Stomach (tissue), 9 donors: Measurements from ENCODE around the gene TSKU. TPM values are rescaled to one million over a fixed set of nuclear protein-coding genes. Genes with fewer than 3 reads are reported as not detected.

Experiments
- DNase-seq, 2 donors: peaks; one replicate each; pipeline versions ENCODE4 v3.0.0 to v3.0.0-alpha.2; 2013 to 2019
- H3K27ac ChIP-seq, 5 donors: fragments of 200-600 bp in 4 of 5; sonication (generic) in 4 of 5; one replicate each; pipeline ENCODE4 v1.5.1; 2013 to 2019; ENCODE audit warnings: mild to moderate bottlenecking in 1 of 5, moderate library complexity in 1 of 5
- H3K27me3 ChIP-seq, 3 donors: fragments of 200-600 bp; sonication (generic); one replicate each; pipeline ENCODE4 v1.5.1; 2017 to 2019; ENCODE audit warnings: mixed run types in 1 of 3
- H3K36me3 ChIP-seq, 4 donors: fragments of 200-600 bp; sonication (generic); 1 replicate in 3 of 4; 2 replicates in 1 of 4; pipeline ENCODE4 v1.5.1; 2016 to 2019
- H3K4me1 ChIP-seq, 4 donors: fragments of 200-600 bp; sonication (generic); one replicate each; pipeline ENCODE4 v1.5.1; 2016 to 2019
- H3K4me3 ChIP-seq, 4 donors: fragments of 200-600 bp; sonication (generic) in 3 of 4; one replicate each; pipeline ENCODE4 v1.5.1; 2016 to 2019; ENCODE audit warnings: mild to moderate bottlenecking in 1 of 4
- H3K9me3 ChIP-seq, 4 donors: fragments of 200-600 bp; sonication (generic); one replicate each; pipeline ENCODE4 v1.5.1; 2016 to 2019
- EP300 ChIP-seq: sonication (generic); formaldehyde crosslinking; IDR thresholded peaks from one replicate; pipeline ENCODE4 v1.6.1; 2017; ENCODE audit warnings: antibody characterized with exemption
- POLR2A ChIP-seq, 4 donors: fragments of 450-650 bp; IDR thresholded peaks; one replicate each; pipeline ENCODE4 v1.6.1; 2016; ENCODE audit warnings: antibody characterized with exemption in 4 of 4, control low read depth in 2 of 4, mild to moderate bottlenecking in 1 of 4, moderate library complexity in 1 of 4
- POLR2AphosphoS5 ChIP-seq, 3 donors: sonication (generic); formaldehyde crosslinking; IDR thresholded peaks; one replicate each; pipeline ENCODE4 v1.6.1; 2016; ENCODE audit warnings: antibody characterized with exemption in 3 of 3
- WGBS, 5 donors: extraction: QIAGEN DNeasy Blood & Tissue Kit in 3 of 5; methylation state at CpG; one replicate each; pipeline versions ENCODE4 v1.1.5 to v1.1.7; 2013 to 2018; 5-methylcytosine and 5-hydroxymethylcytosine counted together
- intact Hi-C: fragments of 100-400 bp; cut with DNase I; formaldehyde crosslinking; loops from one replicate; pipeline ENCODE4 v1.15.1; 2023; ENCODE audit warnings: low total_unique reads
- polyA plus RNA-seq, 3 donors: library from polyadenylated mRNA; stranded (reverse); fragments of 200-250 nt; gene quantifications; one replicate each; pipeline ENCODE4 v1.2.3, GENCODE V29; 2013
- total RNA-seq, 5 donors: library from RNA; depleted of rRNA; stranded (reverse); fragments of >200 nt; gene quantifications; one replicate each; pipeline versions ENCODE4 v1.1.0 to v1.2.3, GENCODE V29; 2014 to 2016
- TF ChIP-seq, protein P1 (sequence below), 7 experiments: fragments of 450-650 bp in 4 of 7; fragments of 200-600 bp in 3 of 7; sonication (generic) in 3 of 7; IDR thresholded peaks; one replicate each; pipeline ENCODE4 v1.5.1; 2016 to 2019; ENCODE audit warnings: antibody characterized with exemption in 7 of 7, control low read depth in 2 of 7, mild to moderate bottlenecking in 1 of 7
- donor health status: healthy with polysubstance abuse.
- donor health status: Bipolar disorder and iron deficiency.
- donor health status: healthy.

The TSKU gene
- total and polyA plus RNA-seq, 8 donors = 11.1 to 114 (median 19.7) TPM

DNA sequence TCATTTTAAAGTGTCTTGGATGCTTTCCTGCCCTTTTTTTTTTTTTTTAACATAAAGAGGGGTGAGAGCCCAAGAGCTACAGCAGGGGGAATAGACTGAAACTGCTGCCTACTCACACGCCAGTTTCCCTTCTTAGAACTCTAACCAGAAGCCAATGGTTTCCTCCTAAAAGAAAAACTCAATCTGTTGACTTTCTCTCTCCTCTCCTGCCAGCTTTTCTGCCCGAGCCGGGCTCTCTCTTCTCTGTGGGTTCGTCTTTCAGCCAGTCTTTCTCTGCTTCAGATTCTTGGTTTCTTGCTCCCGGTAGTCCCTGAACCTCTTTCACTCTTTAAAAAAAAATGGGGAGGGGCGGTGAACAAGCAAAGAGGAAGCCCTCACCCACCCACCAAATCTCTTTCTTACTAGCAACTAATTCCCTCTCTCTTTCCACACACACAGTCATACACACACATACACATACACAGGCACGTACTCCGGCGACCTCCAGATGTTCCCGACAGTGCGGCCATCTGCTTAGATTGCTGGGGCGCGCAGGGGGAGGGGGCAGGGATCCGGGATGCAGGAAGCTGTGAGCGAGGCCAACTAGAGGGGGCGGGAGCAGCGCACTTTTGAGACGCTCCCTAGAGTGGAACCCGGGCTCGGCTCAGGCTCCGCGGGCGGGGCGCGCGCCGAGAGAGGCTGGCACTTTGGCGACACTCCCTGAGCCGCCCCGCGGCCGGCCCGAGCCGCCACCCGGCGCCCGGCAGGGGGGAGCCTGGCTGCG lies 444 bp upstream of the TSKU start:
- peaks cover 0 to 2% (median 2%) of the 10 kb centered on the region in 4 donors for H3K9me3 ChIP-seq
- H3K4me1 ChIP-seq = peaks cover 7 to 62% (median 55%) of the 10 kb centered on the region in 4 donors
- WGBS, 5 donors = 1 to 2% (median 1%) methylated on average over 14 to 38 of the region's 38 CpGs
- peaks cover 0 to 15% (median 5%) of the 10 kb centered on the region in 3 donors for H3K27me3 ChIP-seq
- TF ChIP-seq POLR2A (IDR thresholded peaks at IDR 0.05) (no peak), POLR2AphosphoS5 (IDR thresholded peaks at IDR 0.05) (peak in 2 of 3 donors; percentile 58 to 72)
- intact Hi-C loops = no loop called here
- peak overlapping the region; percentile 70 to 87 (median 81) for H3K4me3 ChIP-seq
- DNase-seq = peak; percentile 82 to 97
- peak overlapping the region; percentile 84 to 94 (median 91) for H3K27ac ChIP-seq
- H3K36me3 ChIP-seq = no peaks in the 10 kb centered on the region

DNA sequence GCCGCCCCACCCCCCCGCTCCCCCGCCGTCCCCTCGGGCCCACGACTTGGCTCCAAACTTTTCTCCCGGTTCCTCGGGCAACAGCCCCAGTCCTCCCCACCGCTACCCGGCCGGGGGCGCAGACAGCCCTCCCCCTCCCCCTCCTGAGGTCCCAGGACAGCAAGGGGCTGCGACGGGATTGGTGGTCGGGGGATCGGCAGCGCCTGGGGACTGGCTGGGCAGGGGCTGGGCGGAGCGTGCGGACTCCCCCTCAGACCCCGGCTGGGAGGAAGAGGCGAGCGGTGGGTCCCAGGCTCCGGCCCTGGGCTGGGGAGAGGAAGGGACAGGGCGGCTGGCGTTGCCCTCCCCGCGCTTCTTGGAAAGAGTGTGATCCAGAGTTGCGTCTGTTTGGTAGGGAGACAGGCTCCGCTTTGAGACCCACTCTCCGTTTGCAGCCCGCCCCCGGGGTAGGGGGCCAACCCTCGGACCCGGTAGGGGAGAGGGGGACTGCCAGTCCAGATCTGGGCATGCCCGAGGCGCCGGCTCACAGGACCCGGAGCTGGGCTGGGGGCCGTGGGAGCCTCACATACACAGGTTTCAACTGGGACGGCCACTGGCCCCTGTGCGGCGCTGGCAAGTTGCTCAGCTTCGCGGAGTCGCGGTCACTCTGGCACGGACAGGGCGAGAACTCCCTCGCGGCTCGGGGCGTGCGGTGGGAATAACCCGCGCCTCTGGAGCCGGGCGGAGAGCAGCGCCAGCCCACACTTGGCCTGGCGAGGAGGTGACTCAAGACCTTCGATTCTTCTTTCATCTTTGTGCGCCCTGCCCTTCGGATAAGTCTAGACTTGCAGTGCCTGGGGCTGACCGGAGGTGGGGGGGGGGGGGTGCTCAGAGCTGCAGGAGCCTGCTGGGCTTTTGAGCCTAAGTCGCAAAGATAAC lies 999 bp downstream of the TSKU start:
- intact Hi-C loops = no loop called here
- Histone ChIP-seq H3K27ac (peak overlapping the region; percentile 84 to 94 (median 91)), H3K4me3 (peak overlapping the region; percentile 70 to 87 (median 81)), H3K27me3 (peaks cover 0 to 15% (median 5%) of the 10 kb centered on the region in 3 donors), H3K4me1 (peaks cover 21 to 77% (median 70%) of the 10 kb centered on the region in 4 donors), H3K36me3 (no peaks in the 10 kb centered on the region), H3K9me3 (no peaks in the 10 kb centered on the region)
- WGBS, 5 donors = 3 to 9% (median 4%) methylated on average over 25 to 65 of the region's 65 CpGs
- TF ChIP-seq POLR2AphosphoS5 (IDR thresholded peaks at IDR 0.05) (peak in 2 of 3 donors; percentile 21 to 39), EP300 (no peak)
- DNase-seq = peak; percentile 56 to 92

DNA sequence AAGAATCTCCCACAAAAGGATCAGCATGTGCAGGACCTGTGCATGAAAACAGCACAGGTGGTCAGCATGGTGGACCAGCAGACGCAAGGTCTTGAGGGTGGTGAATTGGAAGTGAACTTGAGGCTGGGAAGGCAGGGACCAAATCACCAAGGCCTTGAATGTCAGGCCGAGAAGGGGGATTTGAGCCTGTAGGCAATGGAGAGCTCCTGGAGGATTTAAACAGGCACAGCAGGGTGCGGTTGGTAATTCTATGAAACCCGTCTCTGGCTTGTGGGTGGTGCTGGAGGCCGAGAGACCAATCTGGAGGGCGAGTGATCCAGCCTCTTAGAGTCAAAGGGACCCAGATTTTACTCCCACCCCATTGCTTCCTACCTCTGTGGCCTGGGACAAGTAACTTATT lies 2.4 kb downstream of the TSKU start:
- intact Hi-C loops = no loop called here
- WGBS, 5 donors = 63 to 76% (median 63%) methylated on average over 6 of the region's 6 CpGs
- Histone ChIP-seq H3K36me3 (no peaks in the 10 kb centered on the region), H3K4me1 (peaks cover 26 to 90% (median 77%) of the 10 kb centered on the region in 4 donors), H3K27ac (peak overlapping the region in 3 of 5 donors; percentile 90 to 94 (median 92)), H3K4me3 (peak overlapping the region; percentile 70 to 87 (median 81)), H3K9me3 (no peaks in the 10 kb centered on the region), H3K27me3 (peaks cover 0 to 15% (median 5%) of the 10 kb centered on the region in 3 donors)
- DNase-seq = no peak
- TF ChIP-seq, protein P1, sequence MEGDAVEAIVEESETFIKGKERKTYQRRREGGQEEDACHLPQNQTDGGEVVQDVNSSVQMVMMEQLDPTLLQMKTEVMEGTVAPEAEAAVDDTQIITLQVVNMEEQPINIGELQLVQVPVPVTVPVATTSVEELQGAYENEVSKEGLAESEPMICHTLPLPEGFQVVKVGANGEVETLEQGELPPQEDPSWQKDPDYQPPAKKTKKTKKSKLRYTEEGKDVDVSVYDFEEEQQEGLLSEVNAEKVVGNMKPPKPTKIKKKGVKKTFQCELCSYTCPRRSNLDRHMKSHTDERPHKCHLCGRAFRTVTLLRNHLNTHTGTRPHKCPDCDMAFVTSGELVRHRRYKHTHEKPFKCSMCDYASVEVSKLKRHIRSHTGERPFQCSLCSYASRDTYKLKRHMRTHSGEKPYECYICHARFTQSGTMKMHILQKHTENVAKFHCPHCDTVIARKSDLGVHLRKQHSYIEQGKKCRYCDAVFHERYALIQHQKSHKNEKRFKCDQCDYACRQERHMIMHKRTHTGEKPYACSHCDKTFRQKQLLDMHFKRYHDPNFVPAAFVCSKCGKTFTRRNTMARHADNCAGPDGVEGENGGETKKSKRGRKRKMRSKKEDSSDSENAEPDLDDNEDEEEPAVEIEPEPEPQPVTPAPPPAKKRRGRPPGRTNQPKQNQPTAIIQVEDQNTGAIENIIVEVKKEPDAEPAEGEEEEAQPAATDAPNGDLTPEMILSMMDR (IDR thresholded peaks at IDR 0.05) = no peak
- TF ChIP-seq POLR2AphosphoS5 (IDR thresholded peaks at IDR 0.05) = no peak
- no peak for TF ChIP-seq POLR2A (IDR thresholded peaks at IDR 0.05)
- no peak for TF ChIP-seq EP300

DNA sequence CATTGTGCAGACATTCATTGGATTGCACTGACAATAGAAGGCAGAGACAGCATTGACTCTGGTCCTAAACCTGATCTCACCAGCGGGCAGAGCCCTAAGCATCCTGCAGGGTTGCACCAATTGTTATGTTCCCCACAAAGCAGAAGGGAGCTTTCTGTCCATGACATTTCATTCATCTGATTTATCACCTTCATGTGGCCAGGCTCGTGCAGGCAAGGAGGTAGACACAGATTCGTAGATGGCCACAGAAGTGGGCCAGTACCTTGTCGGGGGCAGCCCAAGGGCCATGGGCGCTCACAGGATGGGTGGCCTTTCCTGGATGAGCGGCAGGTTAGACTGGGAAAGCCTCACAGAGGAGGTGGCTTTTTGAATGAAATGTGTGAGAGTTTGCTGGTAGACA lies 2.9 kb downstream of the TSKU start:
- peaks cover 26 to 92% (median 76%) of the 10 kb centered on the region in 4 donors for H3K4me1 ChIP-seq
- peaks cover 0 to 15% (median 5%) of the 10 kb centered on the region in 3 donors for H3K27me3 ChIP-seq
- TF ChIP-seq, protein P1 (IDR thresholded peaks at IDR 0.05) = no peak
- no peak for TF ChIP-seq EP300
- TF ChIP-seq POLR2A (IDR thresholded peaks at IDR 0.05) = no peak
- TF ChIP-seq POLR2AphosphoS5 (IDR thresholded peaks at IDR 0.05) = no peak
- intact Hi-C loops = no loop called here
- peak overlapping the region in 2 of 4 donors; percentile 70 to 87 for H3K4me3 ChIP-seq
- peak overlapping the region in 2 of 5 donors; percentile 77 to 92 for H3K27ac ChIP-seq
- 80 to 90% (median 87%) methylated on average over 6 of the region's 6 CpGs for WGBS, 5 donors
- H3K9me3 ChIP-seq = no peaks in the 10 kb centered on the region
- DNase-seq = no peak
- H3K36me3 ChIP-seq = no peaks in the 10 kb centered on the region

DNA sequence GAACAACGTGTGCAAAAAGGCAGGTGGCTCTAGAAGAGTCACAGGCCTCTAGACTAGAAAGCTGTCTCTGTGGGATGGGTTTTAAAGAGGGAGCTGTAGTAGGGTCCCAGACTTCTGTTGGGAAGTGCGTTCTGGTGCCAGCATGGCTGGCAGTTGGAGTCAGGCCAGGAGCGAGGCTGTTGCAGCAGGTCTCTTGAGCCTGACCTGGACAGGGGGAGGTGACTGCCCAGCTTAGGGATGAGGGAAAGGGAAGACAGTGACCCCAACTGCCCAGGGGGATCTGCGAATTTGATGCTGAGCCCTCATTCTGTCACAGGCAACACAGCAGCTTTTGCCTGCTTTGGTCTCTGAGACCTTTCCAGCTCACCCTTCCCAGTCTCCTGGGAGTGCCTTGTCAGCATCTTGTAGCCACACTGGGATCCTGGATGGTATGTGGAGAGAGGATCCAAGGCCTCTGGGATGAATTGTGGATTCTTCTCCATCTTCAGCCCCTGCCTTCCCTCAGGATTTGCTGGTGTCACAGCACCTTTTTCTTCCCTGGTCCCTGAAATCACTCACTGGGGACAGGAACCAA lies 3.4 kb downstream of the TSKU start:
- 55 to 67% (median 65%) methylated on average over 4 of the region's 4 CpGs for WGBS, 5 donors
- Histone ChIP-seq H3K9me3 (no peaks in the 10 kb centered on the region), H3K36me3 (no peaks in the 10 kb centered on the region), H3K4me3 (peak overlapping the region in 2 of 4 donors; percentile 70 to 87), H3K4me1 (peaks cover 26 to 92% (median 75%) of the 10 kb centered on the region in 4 donors), H3K27me3 (peaks cover 0 to 15% (median 5%) of the 10 kb centered on the region in 3 donors), H3K27ac (peak overlapping the region in 4 of 5 donors; percentile 1 to 77 (median 38))
- intact Hi-C loops = no loop called here
- TF ChIP-seq EP300 (no peak), POLR2AphosphoS5 (IDR thresholded peaks at IDR 0.05) (no peak), POLR2A (IDR thresholded peaks at IDR 0.05) (no peak)
- TF ChIP-seq, protein P1 (IDR thresholded peaks at IDR 0.05) = no peak
- no peak for DNase-seq
